ENCODE measurements around the gene NR3C2.
"Not testable (repeated sequence)": the region's sequence is repeated elsewhere in the genome, so short reads cannot be mapped to it uniquely, and the experiment has no call there.

The NR3C2 gene

DNA sequence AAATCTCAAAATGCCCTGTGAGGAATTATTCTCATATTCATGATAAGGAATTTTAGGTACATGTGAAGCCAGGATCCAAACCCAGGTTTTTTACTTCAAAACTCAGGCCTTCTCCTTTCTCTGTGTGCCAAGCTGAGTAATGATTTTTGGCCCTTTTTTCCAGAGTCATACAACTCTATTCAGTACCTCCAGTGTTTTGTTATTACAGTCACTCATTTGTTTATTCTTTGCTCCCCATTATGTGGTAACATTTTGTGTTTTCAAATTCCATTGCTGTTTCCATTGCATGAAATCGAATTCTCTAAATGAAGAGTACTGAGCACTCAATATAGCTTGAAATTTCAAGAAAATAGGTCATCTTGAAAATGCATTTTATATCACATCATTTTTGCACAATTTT lies 315.4 kb downstream of the NR3C2 start (continued):
- TF ChIP-seq, protein P1, sequence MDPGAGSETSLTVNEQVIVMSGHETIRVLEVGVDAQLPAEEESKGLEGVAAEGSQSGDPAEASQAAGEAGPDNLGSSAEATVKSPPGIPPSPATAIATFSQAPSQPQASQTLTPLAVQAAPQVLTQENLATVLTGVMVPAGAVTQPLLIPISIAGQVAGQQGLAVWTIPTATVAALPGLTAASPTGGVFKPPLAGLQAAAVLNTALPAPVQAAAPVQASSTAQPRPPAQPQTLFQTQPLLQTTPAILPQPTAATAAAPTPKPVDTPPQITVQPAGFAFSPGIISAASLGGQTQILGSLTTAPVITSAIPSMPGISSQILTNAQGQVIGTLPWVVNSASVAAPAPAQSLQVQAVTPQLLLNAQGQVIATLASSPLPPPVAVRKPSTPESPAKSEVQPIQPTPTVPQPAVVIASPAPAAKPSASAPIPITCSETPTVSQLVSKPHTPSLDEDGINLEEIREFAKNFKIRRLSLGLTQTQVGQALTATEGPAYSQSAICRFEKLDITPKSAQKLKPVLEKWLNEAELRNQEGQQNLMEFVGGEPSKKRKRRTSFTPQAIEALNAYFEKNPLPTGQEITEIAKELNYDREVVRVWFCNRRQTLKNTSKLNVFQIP (CRISPR knock-in tag; IDR thresholded peaks at IDR 0.05; ENCODE audit: borderline replicate concordance, low read depth): no peak

DNA sequence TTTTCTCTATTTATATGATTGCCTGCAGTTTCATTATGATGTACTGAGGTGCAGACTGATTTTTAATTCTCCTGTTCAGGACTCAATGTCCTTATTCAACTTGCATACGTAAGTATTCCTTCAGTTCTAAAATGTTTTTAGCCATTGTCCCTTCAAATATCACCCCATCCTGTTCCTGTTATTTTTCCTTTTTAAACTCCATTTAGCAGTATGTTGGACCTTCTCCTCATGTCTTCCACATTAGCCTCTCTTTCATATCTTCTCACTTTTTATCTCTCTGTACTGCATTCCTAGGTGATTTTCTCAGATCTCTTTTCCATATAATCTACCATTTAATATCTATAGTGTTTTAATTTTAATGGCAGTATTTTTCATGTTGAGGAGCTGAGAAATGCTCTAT lies 317.7 kb downstream of the NR3C2 start:
- TF ChIP-seq GLIS3 (CRISPR knock-in tag; IDR thresholded peaks at IDR 0.05) (no peak), ZC3H10 (CRISPR knock-in tag; IDR thresholded peaks at IDR 0.05) (no peak), OSR1 (CRISPR knock-in tag; IDR thresholded peaks at IDR 0.05) (no peak), BACH2 (CRISPR knock-in tag; IDR thresholded peaks at IDR 0.05; ENCODE audit: borderline replicate concordance) (no peak), TCF4 (CRISPR knock-in tag; IDR thresholded peaks at IDR 0.05; ENCODE audit: borderline replicate concordance) (no peak), ESRRG (CRISPR knock-in tag; IDR thresholded peaks at IDR 0.05) (no peak), SNAI2 (CRISPR knock-in tag; IDR thresholded peaks at IDR 0.05) (no peak), RARB (CRISPR knock-in tag; IDR thresholded peaks at IDR 0.05) (no peak)
- TF ChIP-seq, protein P2, sequence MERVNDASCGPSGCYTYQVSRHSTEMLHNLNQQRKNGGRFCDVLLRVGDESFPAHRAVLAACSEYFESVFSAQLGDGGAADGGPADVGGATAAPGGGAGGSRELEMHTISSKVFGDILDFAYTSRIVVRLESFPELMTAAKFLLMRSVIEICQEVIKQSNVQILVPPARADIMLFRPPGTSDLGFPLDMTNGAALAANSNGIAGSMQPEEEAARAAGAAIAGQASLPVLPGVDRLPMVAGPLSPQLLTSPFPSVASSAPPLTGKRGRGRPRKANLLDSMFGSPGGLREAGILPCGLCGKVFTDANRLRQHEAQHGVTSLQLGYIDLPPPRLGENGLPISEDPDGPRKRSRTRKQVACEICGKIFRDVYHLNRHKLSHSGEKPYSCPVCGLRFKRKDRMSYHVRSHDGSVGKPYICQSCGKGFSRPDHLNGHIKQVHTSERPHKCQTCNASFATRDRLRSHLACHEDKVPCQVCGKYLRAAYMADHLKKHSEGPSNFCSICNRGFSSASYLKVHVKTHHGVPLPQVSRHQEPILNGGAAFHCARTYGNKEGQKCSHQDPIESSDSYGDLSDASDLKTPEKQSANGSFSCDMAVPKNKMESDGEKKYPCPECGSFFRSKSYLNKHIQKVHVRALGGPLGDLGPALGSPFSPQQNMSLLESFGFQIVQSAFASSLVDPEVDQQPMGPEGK (CRISPR knock-in tag; IDR thresholded peaks at IDR 0.05; ENCODE audit: borderline replicate concordance): no peak

DNA sequence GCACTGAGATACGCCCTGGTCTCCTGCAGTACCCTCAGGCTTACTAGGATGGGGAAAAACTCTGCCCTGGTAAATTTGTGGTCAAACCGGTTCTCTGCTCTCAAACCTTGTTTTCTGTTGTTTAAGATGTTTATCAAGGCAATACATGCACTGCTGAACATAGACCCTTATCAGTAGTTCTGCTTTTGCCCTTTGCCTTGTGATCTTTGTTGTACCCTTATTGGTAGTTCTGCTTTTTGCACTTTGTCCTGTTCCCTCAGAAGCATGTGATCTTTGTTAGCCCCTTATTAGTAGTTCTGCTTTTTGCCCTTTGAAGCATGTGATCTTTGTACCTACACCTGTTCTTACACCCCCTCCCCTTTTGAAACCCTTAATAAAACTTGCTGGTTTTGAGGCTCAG lies 319.1 kb downstream of the NR3C2 start:
- not testable (repeated sequence) for ATAC-seq

More for the DNA sequence above, 317.7 kb downstream of the NR3C2 start:
- no peak for ATAC-seq

DNA sequence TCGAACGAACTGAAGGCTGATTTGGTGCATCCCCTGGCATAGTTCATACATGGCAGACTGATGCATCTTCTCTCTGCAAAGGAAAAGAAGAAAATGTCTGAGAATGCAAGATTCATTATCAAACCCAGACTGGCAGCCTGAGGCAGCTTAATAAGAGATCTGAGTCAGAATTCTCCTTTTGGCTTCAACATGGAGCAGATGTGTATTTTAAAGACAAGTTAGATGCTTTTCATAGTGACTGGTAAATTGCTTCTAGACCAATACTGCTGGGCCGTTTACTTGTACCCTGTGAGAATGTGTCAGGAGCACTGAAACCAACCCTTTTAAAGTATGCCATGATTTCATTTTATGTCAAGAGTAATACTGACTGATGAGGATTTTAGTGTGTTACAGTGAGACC lies 322.0 kb downstream of the NR3C2 start:
- no peak for ATAC-seq
- TF ChIP-seq ZNF565 (CRISPR knock-in tag; conservative IDR thresholded peaks at IDR 0.05; ENCODE audit: low read depth): no peak
- no peak for TF ChIP-seq PPARA (CRISPR knock-in tag; IDR thresholded peaks at IDR 0.05; ENCODE audit: borderline replicate concordance)
- TF ChIP-seq GLIS3 (CRISPR knock-in tag; IDR thresholded peaks at IDR 0.05): no peak
- no peak for TF ChIP-seq BACH2 (CRISPR knock-in tag; IDR thresholded peaks at IDR 0.05; ENCODE audit: borderline replicate concordance)
- no peak for TF ChIP-seq ARNTL (CRISPR knock-in tag; IDR thresholded peaks at IDR 0.05; ENCODE audit: borderline replicate concordance, low read depth)
- TF ChIP-seq ZFP30 (CRISPR knock-in tag; IDR thresholded peaks at IDR 0.05): no peak
- TF ChIP-seq RARB (CRISPR knock-in tag; IDR thresholded peaks at IDR 0.05): no peak
- TF ChIP-seq ZNF8 (CRISPR knock-in tag; IDR thresholded peaks at IDR 0.05): no peak
- no peak for TF ChIP-seq CSDC2 (CRISPR knock-in tag; IDR thresholded peaks at IDR 0.05)
- TF ChIP-seq, protein P1 (CRISPR knock-in tag; IDR thresholded peaks at IDR 0.05; ENCODE audit: borderline replicate concordance, low read depth): no peak

DNA sequence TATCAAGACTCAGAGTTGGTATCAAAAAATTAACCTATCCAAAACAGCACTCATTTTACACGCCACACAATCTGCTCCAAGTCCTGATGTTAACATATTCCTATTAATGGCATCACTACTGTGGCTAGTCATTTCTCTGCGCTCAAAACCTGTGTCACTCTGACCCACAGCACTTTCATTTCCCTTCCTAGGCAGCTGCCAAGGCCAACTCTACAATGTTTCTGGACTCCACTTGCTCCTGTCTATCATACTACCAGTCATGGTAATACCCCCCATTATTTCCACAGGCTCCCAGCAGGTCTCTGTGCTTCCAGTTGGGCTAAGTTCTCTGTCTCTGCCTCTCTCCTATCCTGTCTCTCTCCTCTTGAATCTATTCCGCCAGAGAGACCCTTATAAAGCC lies 323.6 kb downstream of the NR3C2 start:
- no peak for TF ChIP-seq ARNTL (CRISPR knock-in tag; IDR thresholded peaks at IDR 0.05; ENCODE audit: borderline replicate concordance, low read depth)
- no peak for TF ChIP-seq ZFP3 (CRISPR knock-in tag; IDR thresholded peaks at IDR 0.05)
- TF ChIP-seq, protein P1 (CRISPR knock-in tag; IDR thresholded peaks at IDR 0.05; ENCODE audit: borderline replicate concordance, low read depth): no peak
- TF ChIP-seq TOX (CRISPR knock-in tag; IDR thresholded peaks at IDR 0.05; ENCODE audit: borderline replicate concordance): no peak
- TF ChIP-seq ZFP30 (CRISPR knock-in tag; IDR thresholded peaks at IDR 0.05): no peak
- no peak for TF ChIP-seq RARB (CRISPR knock-in tag; IDR thresholded peaks at IDR 0.05)
- TF ChIP-seq, protein P2 (CRISPR knock-in tag; IDR thresholded peaks at IDR 0.05; ENCODE audit: borderline replicate concordance): no peak
- no peak for TF ChIP-seq PPARA (CRISPR knock-in tag; IDR thresholded peaks at IDR 0.05; ENCODE audit: borderline replicate concordance)
- no peak for TF ChIP-seq BACH2 (CRISPR knock-in tag; IDR thresholded peaks at IDR 0.05; ENCODE audit: borderline replicate concordance)
- no peak for TF ChIP-seq GLIS3 (CRISPR knock-in tag; IDR thresholded peaks at IDR 0.05)
- TF ChIP-seq ZNF8 (CRISPR knock-in tag; IDR thresholded peaks at IDR 0.05): no peak
- no peak for TF ChIP-seq ZNF70 (CRISPR knock-in tag; IDR thresholded peaks at IDR 0.05)
- TF ChIP-seq, protein P3, sequence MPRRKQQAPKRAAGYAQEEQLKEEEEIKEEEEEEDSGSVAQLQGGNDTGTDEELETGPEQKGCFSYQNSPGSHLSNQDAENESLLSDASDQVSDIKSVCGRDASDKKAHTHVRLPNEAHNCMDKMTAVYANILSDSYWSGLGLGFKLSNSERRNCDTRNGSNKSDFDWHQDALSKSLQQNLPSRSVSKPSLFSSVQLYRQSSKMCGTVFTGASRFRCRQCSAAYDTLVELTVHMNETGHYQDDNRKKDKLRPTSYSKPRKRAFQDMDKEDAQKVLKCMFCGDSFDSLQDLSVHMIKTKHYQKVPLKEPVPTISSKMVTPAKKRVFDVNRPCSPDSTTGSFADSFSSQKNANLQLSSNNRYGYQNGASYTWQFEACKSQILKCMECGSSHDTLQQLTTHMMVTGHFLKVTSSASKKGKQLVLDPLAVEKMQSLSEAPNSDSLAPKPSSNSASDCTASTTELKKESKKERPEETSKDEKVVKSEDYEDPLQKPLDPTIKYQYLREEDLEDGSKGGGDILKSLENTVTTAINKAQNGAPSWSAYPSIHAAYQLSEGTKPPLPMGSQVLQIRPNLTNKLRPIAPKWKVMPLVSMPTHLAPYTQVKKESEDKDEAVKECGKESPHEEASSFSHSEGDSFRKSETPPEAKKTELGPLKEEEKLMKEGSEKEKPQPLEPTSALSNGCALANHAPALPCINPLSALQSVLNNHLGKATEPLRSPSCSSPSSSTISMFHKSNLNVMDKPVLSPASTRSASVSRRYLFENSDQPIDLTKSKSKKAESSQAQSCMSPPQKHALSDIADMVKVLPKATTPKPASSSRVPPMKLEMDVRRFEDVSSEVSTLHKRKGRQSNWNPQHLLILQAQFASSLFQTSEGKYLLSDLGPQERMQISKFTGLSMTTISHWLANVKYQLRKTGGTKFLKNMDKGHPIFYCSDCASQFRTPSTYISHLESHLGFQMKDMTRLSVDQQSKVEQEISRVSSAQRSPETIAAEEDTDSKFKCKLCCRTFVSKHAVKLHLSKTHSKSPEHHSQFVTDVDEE (CRISPR knock-in tag; IDR thresholded peaks at IDR 0.05): no peak
- TF ChIP-seq, protein P4, sequence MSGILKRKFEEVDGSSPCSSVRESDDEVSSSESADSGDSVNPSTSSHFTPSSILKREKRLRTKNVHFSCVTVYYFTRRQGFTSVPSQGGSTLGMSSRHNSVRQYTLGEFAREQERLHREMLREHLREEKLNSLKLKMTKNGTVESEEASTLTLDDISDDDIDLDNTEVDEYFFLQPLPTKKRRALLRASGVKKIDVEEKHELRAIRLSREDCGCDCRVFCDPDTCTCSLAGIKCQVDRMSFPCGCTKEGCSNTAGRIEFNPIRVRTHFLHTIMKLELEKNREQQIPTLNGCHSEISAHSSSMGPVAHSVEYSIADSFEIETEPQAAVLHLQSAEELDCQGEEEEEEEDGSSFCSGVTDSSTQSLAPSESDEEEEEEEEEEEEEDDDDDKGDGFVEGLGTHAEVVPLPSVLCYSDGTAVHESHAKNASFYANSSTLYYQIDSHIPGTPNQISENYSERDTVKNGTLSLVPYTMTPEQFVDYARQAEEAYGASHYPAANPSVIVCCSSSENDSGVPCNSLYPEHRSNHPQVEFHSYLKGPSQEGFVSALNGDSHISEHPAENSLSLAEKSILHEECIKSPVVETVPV (CRISPR knock-in tag; IDR thresholded peaks at IDR 0.05): no peak
- no peak for TF ChIP-seq ESRRG (CRISPR knock-in tag; IDR thresholded peaks at IDR 0.05)

More for the DNA sequence above, 323.6 kb downstream of the NR3C2 start:
- ATAC-seq: no peak
